ENCODE measurements around the gene DIP2B. TPM values are rescaled to one million over a fixed set of nuclear protein-coding genes. Genes with fewer than 3 reads are reported as not detected.

Gene DIP2B
- total and polyA plus RNA-seq, 2 of the 13 experiments (the other 11 are each of a cell fraction or from before 2014, with no cell fraction given): 32.1 to 35.8 TPM

- FAIRE-seq: no peak
- no peak overlapping the region for H3K4me2 ChIP-seq (ENCODE audit: low read depth, low read length)
- H3K9me3 ChIP-seq (ENCODE audit: low read length): no peaks in the 10 kb centered on the region
- H3K9ac ChIP-seq (ENCODE audit: insufficient read depth, low read depth, low read length): no peak overlapping the region
- H3K36me3 ChIP-seq (replicated peaks in 1 of 2; ENCODE audit: control insufficient read depth in 1 of 2, insufficient read depth in 2 of 2, low read length in 2 of 2): peaks cover 0 to 1% of the 10 kb centered on the region in 2 experiments; a peak in 1 of 5 replicates
- DNase-seq (ENCODE audit: low spot score): no peak
- no peak overlapping the region for H3K4me3 ChIP-seq (replicated peaks in 1 of 3; ENCODE audit: insufficient read depth in 1 of 3, low read depth in 2 of 3, low read length in 3 of 3)
- H3K79me2 ChIP-seq (ENCODE audit: insufficient read depth, low read length): peaks cover 89% of the 10 kb centered on the region
- ATAC-seq: no peak
- no peaks in the 10 kb centered on the region for H4K20me1 ChIP-seq (ENCODE audit: insufficient read depth, low read length)
- ChIA-PET POLR2A (interaction anchor here (0.9 kb wide), 1 partner anchor 8 kb away, joined by 3 read pairs; no protein-coding TSS in a partner anchor), CTCF (ENCODE audit: low intra/inter-chr PET ratio, low total read pairs) (no interaction called here)
- in situ Hi-C loops (cut with HindIII; ENCODE audit: extremely low pct_ligation_motif_present, low pct_unique_long_range_greater_than_20kb): no loop called here
- H3K27me3 ChIP-seq (ENCODE audit: control insufficient read depth in 1 of 2, insufficient read depth in 2 of 2, low read length in 2 of 2): no peaks in the 10 kb centered on the region
- no peak for TF ChIP-seq ERF (CRISPR knock-in tag; IDR thresholded peaks at IDR 0.05)
- TF ChIP-seq ZNF674 (CRISPR knock-in tag; IDR thresholded peaks at IDR 0.05; ENCODE audit: low read depth): no peak
- no peak for TF ChIP-seq ZNF205 (CRISPR knock-in tag; IDR thresholded peaks at IDR 0.05)
- TF ChIP-seq IRF1 (CRISPR knock-in tag; IDR thresholded peaks at IDR 0.05; ENCODE audit: low read depth): no peak
- 0 out of 4 replicates have a peak, but pooled peaks of 1 of the 2 experiments have one; percentile 4 for TF ChIP-seq MAFK (conservative IDR thresholded peaks at IDR 0.05 in 1 of 2, IDR thresholded peaks at IDR 0.05 in 1 of 2; ENCODE audit: low read length in 2 of 2)
- no peak for TF ChIP-seq ZNF556 (CRISPR knock-in tag; IDR thresholded peaks at IDR 0.05; ENCODE audit: borderline replicate concordance)
- no peak for TF ChIP-seq REPIN1 (CRISPR knock-in tag; IDR thresholded peaks at IDR 0.05; ENCODE audit: borderline replicate concordance, low read depth)
- no peak for TF ChIP-seq RARG (CRISPR knock-in tag; IDR thresholded peaks at IDR 0.05; ENCODE audit: low read depth)
- TF ChIP-seq ZFYVE20 (CRISPR knock-in tag; IDR thresholded peaks at IDR 0.05; ENCODE audit: borderline replicate concordance, low read depth): no peak
- H3K27ac ChIP-seq (ENCODE audit: extremely low read length, insufficient read depth, low read length): peak overlapping the region; percentile 88
- BruUV-seq (replicated peaks): no TSS peak
- no peak overlapping the region for H2AFZ ChIP-seq (ENCODE audit: low read length)
- H3K4me1 ChIP-seq (ENCODE audit: insufficient read depth, low read length): peaks cover 92% of the 10 kb centered on the region
- intact Hi-C loops (cut with micrococcal nuclease; ENCODE audit: unreplicated experiment): loop anchor here (2.0 kb wide), 1 partner anchor 13 kb away; no protein-coding TSS in a partner anchor
Observed at GRCh38 chr12:50533971-50534370, 29.2 kb downstream of the DIP2B start.
